A549 (cell line): ENCODE measurements around the gene SMIM17. TPM values are rescaled to one million over a fixed set of nuclear protein-coding genes. Genes with fewer than 3 reads are reported as not detected.

Experiments used
- ATAC-seq, 2 experiments: fragments of 200-7000 bp in 1 of 2; fragments of >200 bp in 1 of 2; cut with Nextera tagmentation in 1 of 2; cut with Tn5 transposase in 1 of 2; 3 replicates each; pipeline versions ENCODE4 v1.8.0 to v1.9.1; 2018 to 2020; ENCODE audit warnings: mild to moderate bottlenecking in 1 of 2, moderate library complexity in 1 of 2
- CTCF ChIA-PET: fragments of 300-600 bp; sonication (Branson Sonifier 250); formaldehyde crosslinking; extraction: SDS; loops from one replicate; lab custom pipeline; 2021; ENCODE audit warnings: antibody characterized with exemption, inconsistent platforms; lab: Yijun Ruan, JAX
- POLR2A ChIA-PET: fragments of 350-600 bp; formaldehyde crosslinking; extraction: SDS; loops from one replicate; lab custom pipeline; 2021; ENCODE audit warnings: antibody characterized with exemption, inconsistent platforms; lab: Yijun Ruan, JAX
- DNase-seq, 2 experiments: peaks; one replicate each; pipeline versions ENCODE4 v3.0.0 to v3.0.0-alpha.2; 2011 to 2016; ENCODE audit warnings: low read depth in 1 of 2, low spot score in 1 of 2
- FAIRE-seq: peaks from 2 replicates; lab custom pipeline; 2011; peaks lifted over from hg19 to GRCh38; lab: Jason Lieb, UNC
- H3K27ac ChIP-seq, 2 experiments: fragments of >200 bp; sonication (Bioruptor Twin); formaldehyde crosslinking; 3 replicates each; pipeline ENCODE4 v1.5.1; 2016 to 2017
- H3K4me1 ChIP-seq: fragments of >200 bp; sonication (Bioruptor Twin); formaldehyde crosslinking; 3 replicates; pipeline ENCODE4 v1.6.1; 2016
- H3K4me2 ChIP-seq: fragments of >200 bp; sonication (Bioruptor Twin); formaldehyde crosslinking; 3 replicates; pipeline ENCODE4 v1.6.1; 2016
- H3K4me3 ChIP-seq: fragments of >200 bp; sonication (Bioruptor Twin); formaldehyde crosslinking; 3 replicates; pipeline ENCODE4 v1.5.1; 2016
- H3K9me3 ChIP-seq: fragments of >200 bp; sonication (Bioruptor Twin); formaldehyde crosslinking; 3 replicates; pipeline ENCODE4 v1.6.1; 2016
- CBX8 ChIP-seq: fragments of 200-600 bp; sonication (generic); IDR thresholded peaks from 2 replicates; pipeline ENCODE4 v1.6.1; 2016
- EHMT2 ChIP-seq: fragments of 200-600 bp; sonication (generic); IDR thresholded peaks from 2 replicates; pipeline ENCODE4 v1.6.1; 2016; ENCODE audit warnings: antibody characterized with exemption, low read depth, mild to moderate bottlenecking, moderate library complexity
- EP300 ChIP-seq, 2 experiments: fragments of >200 bp; sonication (Bioruptor Twin); formaldehyde crosslinking; IDR thresholded peaks; 2 replicates in 1 of 2; 3 replicates in 1 of 2; pipeline ENCODE4 v1.6.1; 2016 to 2017
- ESRRA ChIP-seq: fragments of 150-350 bp; IDR thresholded peaks from 2 replicates; pipeline ENCODE4 v1.6.1; 2014; ENCODE audit warnings: mild to moderate bottlenecking, low read length, borderline replicate concordance
- HOXB5 ChIP-seq: fragments of 250-450 bp; sonication (Bioruptor Pico); IDR thresholded peaks from 2 replicates; pipeline ENCODE4 v1.5.0; 2020; ENCODE audit warnings: mild to moderate bottlenecking, moderate library complexity
- JUN ChIP-seq, 2 experiments: fragments of >200 bp; sonication (Bioruptor Twin); formaldehyde crosslinking; IDR thresholded peaks; 2 replicates in 1 of 2; 3 replicates in 1 of 2; pipeline ENCODE4 v1.6.1; 2016 to 2017
- KDM1A ChIP-seq: fragments of 200-600 bp; sonication (generic); IDR thresholded peaks from 2 replicates; pipeline ENCODE4 v1.6.1; 2016; ENCODE audit warnings: low read depth, mild to moderate bottlenecking
- POLR2AphosphoS2 ChIP-seq: conservative IDR thresholded peaks from 2 replicates; pipeline ENCODE4 v1.6.1; 2012; ENCODE audit warnings: low read length, improper control_type of control experiment, inconsistent platforms
- RAD21 ChIP-seq, 2 experiments: fragments of >200 bp in 1 of 2; sonication (Bioruptor Twin) in 1 of 2; formaldehyde crosslinking in 1 of 2; IDR thresholded peaks in 1 of 2; conservative IDR thresholded peaks in 1 of 2; 2 replicates in 1 of 2; 3 replicates in 1 of 2; pipeline ENCODE4 v1.6.1; 2012 to 2018; ENCODE audit warnings: inconsistent platforms in 1 of 2
- RARB ChIP-seq: fragments of 250-450 bp; sonication (Bioruptor Pico); IDR thresholded peaks from 2 replicates; pipeline ENCODE4 v1.8.0; 2021; ENCODE audit warnings: mild to moderate bottlenecking, moderate library complexity
- RNF2 ChIP-seq: fragments of 200-600 bp; sonication (generic); IDR thresholded peaks from 2 replicates; pipeline ENCODE4 v1.6.1; 2016; ENCODE audit warnings: low read depth, mild to moderate bottlenecking, antibody characterized with exemption, moderate library complexity, borderline replicate concordance
- SMC3 ChIP-seq: fragments of >200 bp; sonication (Bioruptor Twin); formaldehyde crosslinking; IDR thresholded peaks from 3 replicates; pipeline ENCODE4 v1.6.1; 2018; ENCODE audit warnings: inconsistent platforms
- SREBF2 ChIP-seq: fragments of 450-650 bp; IDR thresholded peaks from 2 replicates; pipeline ENCODE4 v1.6.1; 2014; ENCODE audit warnings: mild to moderate bottlenecking, moderate library complexity
- ZC3H11A ChIP-seq: fragments of 450-650 bp; IDR thresholded peaks from 2 replicates; pipeline ENCODE4 v1.6.1; 2014; ENCODE audit warnings: antibody characterized with exemption, mild to moderate bottlenecking
- ZFP36 ChIP-seq: fragments of 450-650 bp; IDR thresholded peaks from 2 replicates; pipeline ENCODE4 v1.6.1; 2014; ENCODE audit warnings: borderline replicate concordance; ENCODE audit not compliant: partially characterized antibody
- ZNF302 ChIP-seq: fragments of 250-450 bp; sonication (Bioruptor Pico); IDR thresholded peaks from 2 replicates; pipeline ENCODE4 v1.9.0; 2021; ENCODE audit warnings: inconsistent platforms, mild to moderate bottlenecking, moderate library complexity
- WGBS: methylation state at CpG from one replicate; pipeline ENCODE4 v1.1.6; 2017; ENCODE audit errors: missing lambda C conversion rate; 5-methylcytosine and 5-hydroxymethylcytosine counted together
- polyA plus RNA-seq, 4 experiments: library from polyadenylated mRNA; depleted of rRNA in 3 of 4; stranded (reverse); fragments of >200 nt; fragmentation: RNase III in 1 of 4; extraction: RNeasy Plus Mini Kit Qiagen cat#74134 plus additional on column Dnase treatment in 1 of 4; gene quantifications; 2 replicates in 3 of 4; 3 replicates in 1 of 4; pipeline ENCODE4 v1.2.3, GENCODE V29; 2011 to 2017
- TF ChIP-seq, protein P1 (sequence below): IDR thresholded peaks from 2 replicates; pipeline ENCODE4 v1.6.1; 2012
- TF ChIP-seq, protein P2 (sequence below): fragments of >200 bp; sonication (Bioruptor Twin); formaldehyde crosslinking; IDR thresholded peaks from 3 replicates; pipeline ENCODE4 v1.6.1; 2016
- TF ChIP-seq, protein P3 (sequence below): fragments of 200-600 bp; sonication (generic); IDR thresholded peaks from 2 replicates; pipeline ENCODE4 v1.6.1; 2016; ENCODE audit warnings: antibody characterized with exemption, mild to moderate bottlenecking, moderate library complexity

Gene SMIM17
- polyA plus RNA-seq, 2 of the 4 experiments (the other 2 are of a cell fraction), result not detected

DNA sequence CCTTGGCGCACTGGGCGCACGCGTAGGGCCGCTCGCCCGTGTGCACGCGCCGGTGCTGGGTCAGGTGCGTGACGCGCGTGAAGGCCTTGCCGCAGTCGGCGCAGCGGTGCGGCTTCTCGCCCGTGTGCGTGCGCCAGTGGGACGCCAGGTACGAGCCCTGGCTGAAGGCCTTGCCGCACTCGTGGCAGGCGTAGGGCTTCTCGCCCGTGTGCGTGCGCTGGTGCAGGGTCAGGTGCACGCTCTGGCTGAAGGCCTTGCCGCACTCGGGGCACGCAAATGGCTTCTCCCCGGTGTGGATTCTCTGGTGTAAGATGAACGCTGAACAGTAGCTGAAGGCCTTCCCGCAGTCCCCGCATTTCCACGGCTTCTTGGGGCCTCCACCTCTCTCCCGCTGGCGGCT is 21.6 kb downstream of the SMIM17 start:
- Histone ChIP-seq H3K4me1 (no peaks in the 10 kb centered on the region), H3K9me3 (peaks cover 61% of the 10 kb centered on the region), H3K27ac (no peak overlapping the region), H3K4me3 (no peak overlapping the region), H3K4me2 (no peak overlapping the region)
- FAIRE-seq (no peak), DNase-seq (no peak)
- WGBS, result 72% methylated on average over 29 of the region's 43 CpGs
- ChIA-PET CTCF (no interaction called here), POLR2A (no interaction called here)
- TF ChIP-seq HOXB5 (no peak), SREBF2 (no peak), POLR2AphosphoS2 (no peak)
- TF ChIP-seq, all 56 proteins: peak for 0
- ATAC-seq, result no peak

DNA sequence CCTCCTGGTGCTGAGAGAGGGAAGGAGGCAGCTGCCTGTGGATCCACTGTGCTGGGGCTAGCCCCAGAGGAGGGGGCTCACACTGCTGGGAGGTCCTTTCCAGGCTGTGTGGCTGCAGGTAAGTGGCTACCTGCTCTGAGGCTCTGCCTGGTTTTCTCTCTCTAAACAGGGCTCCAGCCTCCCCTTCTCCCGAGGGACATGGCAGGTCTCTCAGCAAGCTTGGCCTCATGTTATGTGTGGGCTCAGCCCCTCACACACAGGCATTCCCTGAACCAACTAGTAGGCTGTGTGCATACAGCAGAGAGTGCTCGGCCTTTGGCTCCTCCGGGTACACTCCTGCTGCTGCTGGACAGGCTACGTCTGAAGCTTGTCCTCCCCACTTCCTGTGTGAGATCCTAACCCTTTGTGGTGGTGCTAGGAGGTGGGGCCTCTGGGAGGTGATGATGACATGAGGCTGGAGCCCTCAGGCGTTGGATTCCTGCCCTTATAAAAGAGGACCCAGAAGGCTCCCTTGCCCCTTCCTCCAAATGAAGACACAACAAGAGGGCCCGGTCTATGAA is 24.4 kb downstream of the SMIM17 start:
- CTCF ChIA-PET, result no interaction called here
- POLR2A ChIA-PET, result no interaction called here
- Histone ChIP-seq H3K4me2 (no peak overlapping the region), H3K9me3 (peaks cover 58% of the 10 kb centered on the region), H3K4me1 (no peaks in the 10 kb centered on the region), H3K27ac (no peak overlapping the region), H3K4me3 (no peak overlapping the region)
- ATAC-seq (no peak), DNase-seq (no peak), FAIRE-seq (no peak)
- under 1% methylated on average over 5 of the region's 6 CpGs for WGBS
- TF ChIP-seq, protein P1, sequence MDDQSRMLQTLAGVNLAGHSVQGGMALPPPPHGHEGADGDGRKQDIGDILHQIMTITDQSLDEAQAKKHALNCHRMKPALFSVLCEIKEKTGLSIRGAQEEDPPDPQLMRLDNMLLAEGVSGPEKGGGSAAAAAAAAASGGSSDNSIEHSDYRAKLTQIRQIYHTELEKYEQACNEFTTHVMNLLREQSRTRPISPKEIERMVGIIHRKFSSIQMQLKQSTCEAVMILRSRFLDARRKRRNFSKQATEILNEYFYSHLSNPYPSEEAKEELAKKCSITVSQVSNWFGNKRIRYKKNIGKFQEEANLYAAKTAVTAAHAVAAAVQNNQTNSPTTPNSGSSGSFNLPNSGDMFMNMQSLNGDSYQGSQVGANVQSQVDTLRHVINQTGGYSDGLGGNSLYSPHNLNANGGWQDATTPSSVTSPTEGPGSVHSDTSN, result no peak
- TF ChIP-seq ESRRA (no peak), EP300 (IDR thresholded peaks at IDR 0.05) (no peak), RNF2 (no peak), EHMT2 (no peak), KDM1A (no peak), RARB (no peak), ZFP36 (no peak), HOXB5 (no peak), CBX8 (no peak), SMC3 (no peak), SREBF2 (no peak), ZNF302 (CRISPR knock-in tag) (no peak), ZC3H11A (no peak), JUN (IDR thresholded peaks at IDR 0.05) (no peak), RAD21 (conservative IDR thresholded peaks at IDR 0.05 in 1 of 2, IDR thresholded peaks at IDR 0.05 in 1 of 2) (no peak)
- TF ChIP-seq, protein P2, sequence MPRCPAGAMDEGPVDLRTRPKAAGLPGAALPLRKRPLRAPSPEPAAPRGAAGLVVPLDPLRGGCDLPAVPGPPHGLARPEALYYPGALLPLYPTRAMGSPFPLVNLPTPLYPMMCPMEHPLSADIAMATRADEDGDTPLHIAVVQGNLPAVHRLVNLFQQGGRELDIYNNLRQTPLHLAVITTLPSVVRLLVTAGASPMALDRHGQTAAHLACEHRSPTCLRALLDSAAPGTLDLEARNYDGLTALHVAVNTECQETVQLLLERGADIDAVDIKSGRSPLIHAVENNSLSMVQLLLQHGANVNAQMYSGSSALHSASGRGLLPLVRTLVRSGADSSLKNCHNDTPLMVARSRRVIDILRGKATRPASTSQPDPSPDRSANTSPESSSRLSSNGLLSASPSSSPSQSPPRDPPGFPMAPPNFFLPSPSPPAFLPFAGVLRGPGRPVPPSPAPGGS, result no peak
- TF ChIP-seq, protein P3, sequence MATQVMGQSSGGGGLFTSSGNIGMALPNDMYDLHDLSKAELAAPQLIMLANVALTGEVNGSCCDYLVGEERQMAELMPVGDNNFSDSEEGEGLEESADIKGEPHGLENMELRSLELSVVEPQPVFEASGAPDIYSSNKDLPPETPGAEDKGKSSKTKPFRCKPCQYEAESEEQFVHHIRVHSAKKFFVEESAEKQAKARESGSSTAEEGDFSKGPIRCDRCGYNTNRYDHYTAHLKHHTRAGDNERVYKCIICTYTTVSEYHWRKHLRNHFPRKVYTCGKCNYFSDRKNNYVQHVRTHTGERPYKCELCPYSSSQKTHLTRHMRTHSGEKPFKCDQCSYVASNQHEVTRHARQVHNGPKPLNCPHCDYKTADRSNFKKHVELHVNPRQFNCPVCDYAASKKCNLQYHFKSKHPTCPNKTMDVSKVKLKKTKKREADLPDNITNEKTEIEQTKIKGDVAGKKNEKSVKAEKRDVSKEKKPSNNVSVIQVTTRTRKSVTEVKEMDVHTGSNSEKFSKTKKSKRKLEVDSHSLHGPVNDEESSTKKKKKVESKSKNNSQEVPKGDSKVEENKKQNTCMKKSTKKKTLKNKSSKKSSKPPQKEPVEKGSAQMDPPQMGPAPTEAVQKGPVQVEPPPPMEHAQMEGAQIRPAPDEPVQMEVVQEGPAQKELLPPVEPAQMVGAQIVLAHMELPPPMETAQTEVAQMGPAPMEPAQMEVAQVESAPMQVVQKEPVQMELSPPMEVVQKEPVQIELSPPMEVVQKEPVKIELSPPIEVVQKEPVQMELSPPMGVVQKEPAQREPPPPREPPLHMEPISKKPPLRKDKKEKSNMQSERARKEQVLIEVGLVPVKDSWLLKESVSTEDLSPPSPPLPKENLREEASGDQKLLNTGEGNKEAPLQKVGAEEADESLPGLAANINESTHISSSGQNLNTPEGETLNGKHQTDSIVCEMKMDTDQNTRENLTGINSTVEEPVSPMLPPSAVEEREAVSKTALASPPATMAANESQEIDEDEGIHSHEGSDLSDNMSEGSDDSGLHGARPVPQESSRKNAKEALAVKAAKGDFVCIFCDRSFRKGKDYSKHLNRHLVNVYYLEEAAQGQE, result no peak
